Thoracic aorta (tissue), 2 donors: ENCODE data around the gene CLCA2. TPM values are rescaled to one million over a fixed set of nuclear protein-coding genes. Genes with fewer than 3 reads are reported as not detected.

Experiments used
- ATAC-seq: fragments of 150-250 bp; one replicate; pipeline ENCODE4 v1.8.0; 2017; ENCODE audit warnings: low read depth; ENCODE audit not compliant: insufficient number of reproducible peaks, low FRiP score
- DNase-seq: peaks from one replicate; pipeline ENCODE4 v3.0.0-alpha.2; 2020; ENCODE audit warnings: low spot score
- H3K27ac ChIP-seq, 2 donors: fragments of 200-600 bp; sonication (generic); 1 replicate in 1 of 2; 2 replicates in 1 of 2; pipeline ENCODE4 v1.5.1; 2016; ENCODE audit warnings: mild to moderate bottlenecking in 2 of 2, moderate library complexity in 2 of 2
- H3K27me3 ChIP-seq: fragments of 200-600 bp; sonication (generic); replicated peaks from 2 replicates; pipeline ENCODE4 v1.6.0; 2016; ENCODE audit warnings: mild to moderate bottlenecking; ENCODE audit not compliant: insufficient read depth
- H3K36me3 ChIP-seq: fragments of 200-600 bp; sonication (generic); one replicate; pipeline ENCODE4 v1.5.1; 2016
- H3K4me1 ChIP-seq, 2 donors: fragments of 200-600 bp; sonication (generic); 1 replicate in 1 of 2; 2 replicates in 1 of 2; pipeline versions ENCODE4 v1.5.1 to v1.6.0; 2016; ENCODE audit warnings: low read depth in 2 of 2, mild to moderate bottlenecking in 1 of 2; ENCODE audit not compliant: control insufficient read depth in 1 of 2
- H3K4me3 ChIP-seq: fragments of 200-600 bp; sonication (generic); 2 replicates; pipeline ENCODE4 v1.5.1; 2016; ENCODE audit warnings: mild to moderate bottlenecking
- H3K9me3 ChIP-seq: fragments of 200-600 bp; sonication (generic); 2 replicates; pipeline ENCODE4 v1.5.1; 2016
- CTCF ChIP-seq: fragments of 200-600 bp; sonication (generic); IDR thresholded peaks from one replicate; pipeline ENCODE4 v1.5.1; 2019; ENCODE audit warnings: antibody characterized with exemption
- total RNA-seq, 2 donors: library from RNA; depleted of rRNA; stranded (reverse); fragments of >200 nt; gene quantifications; one replicate each; pipeline versions ENCODE4 v1.1.0 to v1.2.3, GENCODE V29; 2016

The CLCA2 gene
- total RNA-seq, 2 donors from 2014 or later: 0.28 TPM; not detected in 1

- H3K9me3 ChIP-seq: no peaks in the 10 kb centered on the region
- no peak overlapping the region for H3K4me3 ChIP-seq
- no peak for ATAC-seq
- no peak for DNase-seq
- H3K27ac ChIP-seq: no peak overlapping the region
- TF ChIP-seq CTCF: no peak
- H3K36me3 ChIP-seq: no peaks in the 10 kb centered on the region
- H3K27me3 ChIP-seq: no peaks in the 10 kb centered on the region
- H3K4me1 ChIP-seq: no peaks in the 10 kb centered on the region
These were observed 42.7 kb upstream of the CLCA2 start for GRCh38 chr1:86381223-86381622.

GRCh38 chr1:86382878-86383277 lies 41.1 kb upstream of the CLCA2 start:
- Histone ChIP-seq H3K27me3 (no peaks in the 10 kb centered on the region), H3K27ac (no peak overlapping the region), H3K9me3 (no peaks in the 10 kb centered on the region), H3K4me3 (no peak overlapping the region), H3K36me3 (no peaks in the 10 kb centered on the region), H3K4me1 (no peaks in the 10 kb centered on the region)
- no peak for TF ChIP-seq CTCF
- DNase-seq (no peak), ATAC-seq (no peak)

GRCh38 chr1:86387916-86388627 lies 35.9 kb upstream of the CLCA2 start:
- no peaks in the 10 kb centered on the region for H3K36me3 ChIP-seq
- no peaks in the 10 kb centered on the region for H3K9me3 ChIP-seq
- H3K4me1 ChIP-seq: peaks cover 0 to 4% of the 10 kb centered on the region in 2 donors
- no peak for TF ChIP-seq CTCF
- ATAC-seq (no peak), DNase-seq (no peak)
- no peak overlapping the region for H3K27ac ChIP-seq
- H3K27me3 ChIP-seq: no peaks in the 10 kb centered on the region
- no peak overlapping the region for H3K4me3 ChIP-seq

GRCh38 chr1:86388777-86389176 lies 35.2 kb upstream of the CLCA2 start:
- no peak overlapping the region for H3K4me3 ChIP-seq
- H3K27ac ChIP-seq: no peak overlapping the region
- TF ChIP-seq CTCF: no peak
- H3K9me3 ChIP-seq: no peaks in the 10 kb centered on the region
- H3K27me3 ChIP-seq: no peaks in the 10 kb centered on the region
- H3K4me1 ChIP-seq: peaks cover 2 to 4% of the 10 kb centered on the region in 2 donors
- H3K36me3 ChIP-seq: no peaks in the 10 kb centered on the region
- ATAC-seq (no peak), DNase-seq (no peak)

GRCh38 chr1:86389307-86389706 lies 34.7 kb upstream of the CLCA2 start:
- Histone ChIP-seq H3K36me3 (no peaks in the 10 kb centered on the region), H3K4me1 (peaks cover 4 to 7% of the 10 kb centered on the region in 2 donors), H3K4me3 (no peak overlapping the region), H3K27me3 (no peaks in the 10 kb centered on the region), H3K9me3 (no peaks in the 10 kb centered on the region), H3K27ac (no peak overlapping the region)
- ATAC-seq: no peak
- TF ChIP-seq CTCF: no peak
- no peak for DNase-seq
